Osteocyte (in vitro differentiated cells): ENCODE measurements around the gene MATCAP1. TPM values are rescaled to one million over a fixed set of nuclear protein-coding genes. Genes with fewer than 3 reads are reported as not detected.

Experiments
- DNase-seq: peaks from one replicate; pipeline ENCODE4 v3.0.0; 2021; ENCODE audit warnings: mixed read lengths; ENCODE audit not compliant: unreplicated experiment; ENCODE audit errors: extremely low spot score
- H3K27ac Mint-ChIP-seq: one replicate; pipeline ENCODE4 v1.8.0; 2021; ENCODE audit warnings: mild to moderate bottlenecking, mixed read lengths; ENCODE audit not compliant: unreplicated experiment
- H3K27me3 Mint-ChIP-seq: one replicate; pipeline ENCODE4 v1.8.0; 2021; ENCODE audit warnings: mixed read lengths; ENCODE audit not compliant: unreplicated experiment
- H3K36me3 Mint-ChIP-seq: one replicate; pipeline ENCODE4 v1.8.0; 2021; ENCODE audit warnings: mixed read lengths; ENCODE audit not compliant: unreplicated experiment
- H3K4me1 Mint-ChIP-seq: one replicate; pipeline ENCODE4 v1.8.0; 2021; ENCODE audit warnings: mixed read lengths; ENCODE audit not compliant: unreplicated experiment
- H3K4me3 Mint-ChIP-seq: one replicate; pipeline ENCODE4 v1.8.0; 2021; ENCODE audit warnings: mild to moderate bottlenecking, moderate library complexity, mixed read lengths; ENCODE audit not compliant: unreplicated experiment
- H3K9me3 Mint-ChIP-seq: one replicate; pipeline ENCODE4 v1.8.0; 2021; ENCODE audit warnings: mixed read lengths; ENCODE audit not compliant: unreplicated experiment
- CTCF ChIP-seq: fragments of 200-600 bp; sonication (generic); IDR thresholded peaks from 2 replicates; pipeline ENCODE4 v1.5.0; 2021; ENCODE audit warnings: antibody characterized with exemption, mild to moderate bottlenecking, moderate library complexity
- total RNA-seq: library from RNA; stranded (reverse); gene quantifications from 2 replicates; pipeline ENCODE4 v1.2.1, GENCODE V29; 2021

Gene MATCAP1
- total RNA-seq, 1 donor from 2014 or later, result 35.7 TPM

GRCh38 chr16:67202426-67202825 lies 18.7 kb upstream of the MATCAP1 start:
- Mint-ChIP-seq H3K4me3 (no peak overlapping the region), H3K36me3 (peaks cover 11% of the 10 kb centered on the region), H3K27ac (no peak overlapping the region), H3K27me3 (no peaks in the 10 kb centered on the region), H3K4me1 (peaks cover 22% of the 10 kb centered on the region), H3K9me3 (no peaks in the 10 kb centered on the region)
- no peak for DNase-seq
- no peak for TF ChIP-seq CTCF

- no peaks in the 10 kb centered on the region for H3K27me3 Mint-ChIP-seq
- peaks cover 14% of the 10 kb centered on the region for H3K4me1 Mint-ChIP-seq
- no peak overlapping the region for H3K27ac Mint-ChIP-seq
- H3K36me3 Mint-ChIP-seq, result peaks cover 13% of the 10 kb centered on the region
- H3K4me3 Mint-ChIP-seq, result no peak overlapping the region
- TF ChIP-seq CTCF, result no peak
- DNase-seq, result no peak
- no peaks in the 10 kb centered on the region for H3K9me3 Mint-ChIP-seq
Observed at GRCh38 chr16:67201411-67202345, 17.9 kb upstream of the MATCAP1 start.

- peaks cover 7% of the 10 kb centered on the region for H3K4me1 Mint-ChIP-seq
- H3K27me3 Mint-ChIP-seq, result no peaks in the 10 kb centered on the region
- H3K27ac Mint-ChIP-seq, result no peak overlapping the region
- no peaks in the 10 kb centered on the region for H3K9me3 Mint-ChIP-seq
- no peak for DNase-seq
- peaks cover 25% of the 10 kb centered on the region for H3K36me3 Mint-ChIP-seq
- H3K4me3 Mint-ChIP-seq, result no peak overlapping the region
- no peak for TF ChIP-seq CTCF
Observed at GRCh38 chr16:67200491-67200890, 16.7 kb upstream of the MATCAP1 start.

GRCh38 chr16:67199808-67200198 lies 16.0 kb upstream of the MATCAP1 start:
- Mint-ChIP-seq H3K4me3 (no peak overlapping the region), H3K4me1 (peaks cover 7% of the 10 kb centered on the region), H3K27ac (no peak overlapping the region), H3K9me3 (no peaks in the 10 kb centered on the region), H3K36me3 (peaks cover 26% of the 10 kb centered on the region), H3K27me3 (no peaks in the 10 kb centered on the region)
- no peak for DNase-seq
- no peak for TF ChIP-seq CTCF

- Mint-ChIP-seq H3K4me1 (peaks cover 7% of the 10 kb centered on the region), H3K27me3 (no peaks in the 10 kb centered on the region), H3K4me3 (no peak within 1 kb of the TSS), H3K9me3 (no peaks in the 10 kb centered on the region), H3K36me3 (peaks cover 25% of the 10 kb centered on the region), H3K27ac (peak within 1 kb of the TSS; percentile 38)
- DNase-seq, result no peak
- peak; percentile 29 for TF ChIP-seq CTCF
Observed at GRCh38 chr16:67199011-67199807, 15.4 kb upstream of the MATCAP1 start, which contains the start of gene ELMO3. Gene ELMO3 (plus strand): TSS chr16:67199131. CDS start chr16:67199327, 196 bp downstream.
